ENCODE measurements around the gene KIF4A.

KIF4A gene

DNA sequence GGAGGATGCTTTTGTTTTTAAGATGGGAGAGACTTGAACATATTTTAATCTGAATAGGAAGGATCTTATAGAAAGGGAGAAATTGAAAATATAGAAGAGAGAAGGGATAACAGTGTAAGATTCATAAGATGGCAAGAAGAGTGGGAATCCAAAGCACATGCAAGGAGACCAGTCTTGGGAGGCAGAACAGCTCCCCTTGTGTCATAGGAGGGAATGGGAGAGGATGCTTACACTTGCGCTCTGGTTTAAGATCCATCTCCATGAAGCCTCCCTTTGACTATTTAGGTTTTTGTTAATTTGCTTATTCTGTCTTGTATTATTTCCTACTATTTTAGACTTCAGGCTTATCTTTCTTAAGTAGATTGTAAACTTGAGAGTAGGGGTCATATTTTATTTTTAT, 42.7 kb downstream of the KIF4A start:
- TF ChIP-seq, protein P1, sequence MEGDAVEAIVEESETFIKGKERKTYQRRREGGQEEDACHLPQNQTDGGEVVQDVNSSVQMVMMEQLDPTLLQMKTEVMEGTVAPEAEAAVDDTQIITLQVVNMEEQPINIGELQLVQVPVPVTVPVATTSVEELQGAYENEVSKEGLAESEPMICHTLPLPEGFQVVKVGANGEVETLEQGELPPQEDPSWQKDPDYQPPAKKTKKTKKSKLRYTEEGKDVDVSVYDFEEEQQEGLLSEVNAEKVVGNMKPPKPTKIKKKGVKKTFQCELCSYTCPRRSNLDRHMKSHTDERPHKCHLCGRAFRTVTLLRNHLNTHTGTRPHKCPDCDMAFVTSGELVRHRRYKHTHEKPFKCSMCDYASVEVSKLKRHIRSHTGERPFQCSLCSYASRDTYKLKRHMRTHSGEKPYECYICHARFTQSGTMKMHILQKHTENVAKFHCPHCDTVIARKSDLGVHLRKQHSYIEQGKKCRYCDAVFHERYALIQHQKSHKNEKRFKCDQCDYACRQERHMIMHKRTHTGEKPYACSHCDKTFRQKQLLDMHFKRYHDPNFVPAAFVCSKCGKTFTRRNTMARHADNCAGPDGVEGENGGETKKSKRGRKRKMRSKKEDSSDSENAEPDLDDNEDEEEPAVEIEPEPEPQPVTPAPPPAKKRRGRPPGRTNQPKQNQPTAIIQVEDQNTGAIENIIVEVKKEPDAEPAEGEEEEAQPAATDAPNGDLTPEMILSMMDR (IDR thresholded peaks at IDR 0.05; ENCODE audit: low read depth, low read length, poor library complexity, severe bottlenecking): no peak
- TF ChIP-seq EZH2phosphoT487 (IDR thresholded peaks at IDR 0.05; ENCODE audit: borderline replicate concordance, low read length): no peak
- Histone ChIP-seq H4K20me1 (ENCODE audit: control insufficient read depth, insufficient read depth, low read depth, low read length) (no peaks in the 10 kb centered on the region), H3K36me3 (ENCODE audit: control insufficient read depth, low read length) (peaks cover 50% of the 10 kb centered on the region)

DNA sequence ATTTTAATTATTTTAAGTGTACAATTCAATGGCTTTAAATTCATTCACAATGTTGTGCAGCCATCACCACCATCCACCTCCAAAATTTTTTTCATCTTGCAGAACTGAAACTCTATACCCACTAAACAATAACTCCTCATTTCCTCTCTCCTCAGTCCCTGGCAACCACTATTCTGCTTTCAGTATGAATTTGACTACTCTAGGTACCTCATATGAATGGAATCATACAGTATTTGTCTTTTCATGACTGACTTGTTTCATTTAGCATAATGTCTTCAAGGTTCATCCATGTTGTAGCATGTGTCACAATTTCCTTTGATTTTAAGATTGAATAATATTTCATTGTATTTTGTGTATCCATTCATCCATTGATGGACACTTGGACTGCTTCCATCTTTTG, 46.9 kb downstream of the KIF4A start:
- Histone ChIP-seq H3K79me2 (ENCODE audit: control insufficient read depth, low read length) (no peaks in the 10 kb centered on the region), H3K4me1 (ENCODE audit: control insufficient read depth, low read length) (no peaks in the 10 kb centered on the region), H3K4me3 (ENCODE audit: low read length) (no peak overlapping the region), H3F3A (ENCODE audit: control insufficient read depth, insufficient read depth) (no peaks in the 10 kb centered on the region), H3K9me3 (ENCODE audit: control insufficient read depth, insufficient read depth, low read length) (no peaks in the 10 kb centered on the region), H3K9me2 (replicated peaks; ENCODE audit: control insufficient read depth, low read length) (no peaks in the 10 kb centered on the region), H3K4me2 (ENCODE audit: low read length) (no peak overlapping the region), H4K20me1 (ENCODE audit: control insufficient read depth, insufficient read depth, low read depth, low read length) (no peaks in the 10 kb centered on the region), H3K36me3 (ENCODE audit: control insufficient read depth, low read length) (peaks cover 32% of the 10 kb centered on the region), H3K27ac (ENCODE audit: low read depth, low read length) (no peak overlapping the region), H3K27me3 (ENCODE audit: control insufficient read depth, low read length) (no peaks in the 10 kb centered on the region)
- TF ChIP-seq, protein P1 (IDR thresholded peaks at IDR 0.05; ENCODE audit: low read depth, low read length, poor library complexity, severe bottlenecking): no peak

More for the DNA sequence above, 42.7 kb downstream of the KIF4A start:
- Histone ChIP-seq H3F3A (ENCODE audit: control insufficient read depth, insufficient read depth) (no peaks in the 10 kb centered on the region), H3K27me3 (ENCODE audit: control insufficient read depth, low read length) (no peaks in the 10 kb centered on the region), H3K27ac (ENCODE audit: low read depth, low read length) (no peak overlapping the region), H3K9me3 (ENCODE audit: control insufficient read depth, insufficient read depth, low read length) (no peaks in the 10 kb centered on the region), H3K4me3 (ENCODE audit: low read length) (no peak overlapping the region), H3K79me2 (ENCODE audit: control insufficient read depth, low read length) (no peaks in the 10 kb centered on the region), H3K4me2 (ENCODE audit: low read length) (no peak overlapping the region), H3K4me1 (ENCODE audit: control insufficient read depth, low read length) (no peaks in the 10 kb centered on the region), H3K9me2 (replicated peaks; ENCODE audit: control insufficient read depth, low read length) (no peaks in the 10 kb centered on the region)

DNA sequence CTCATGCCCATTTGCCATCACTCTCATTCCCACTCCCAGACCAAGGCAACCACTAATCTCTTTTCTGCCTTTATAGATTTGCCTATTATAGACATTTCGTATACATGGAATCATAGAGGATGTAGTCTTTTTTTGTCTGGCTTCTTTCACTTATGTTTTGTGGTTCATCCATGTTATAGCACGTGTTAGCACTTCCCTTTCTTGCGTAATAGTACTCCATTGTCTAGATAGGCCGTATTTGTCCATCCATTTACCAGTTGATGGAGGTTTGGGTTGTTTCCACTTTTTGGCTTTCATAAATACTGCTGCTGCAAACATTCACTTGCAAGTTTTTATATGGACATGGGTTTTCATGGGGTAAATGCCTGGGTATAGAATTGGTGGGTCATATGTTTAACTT, 48.4 kb downstream of the KIF4A start:
- peaks cover 41% of the 10 kb centered on the region for H3K36me3 ChIP-seq (ENCODE audit: control insufficient read depth, low read length)
- H3K27me3 ChIP-seq (ENCODE audit: control insufficient read depth, low read length): no peaks in the 10 kb centered on the region
- no peaks in the 10 kb centered on the region for H3F3A ChIP-seq (ENCODE audit: control insufficient read depth, insufficient read depth)
- TF ChIP-seq EZH2phosphoT487 (IDR thresholded peaks at IDR 0.05; ENCODE audit: borderline replicate concordance, low read length): no peak
- TF ChIP-seq, protein P1 (IDR thresholded peaks at IDR 0.05; ENCODE audit: low read depth, low read length, poor library complexity, severe bottlenecking): no peak
- H3K4me3 ChIP-seq (ENCODE audit: low read length): no peak overlapping the region
- H4K20me1 ChIP-seq (ENCODE audit: control insufficient read depth, insufficient read depth, low read depth, low read length): no peaks in the 10 kb centered on the region
- no peaks in the 10 kb centered on the region for H3K4me1 ChIP-seq (ENCODE audit: control insufficient read depth, low read length)
- no peaks in the 10 kb centered on the region for H3K9me3 ChIP-seq (ENCODE audit: control insufficient read depth, insufficient read depth, low read length)
- H3K9me2 ChIP-seq (replicated peaks; ENCODE audit: control insufficient read depth, low read length): no peaks in the 10 kb centered on the region
- no peaks in the 10 kb centered on the region for H3K79me2 ChIP-seq (ENCODE audit: control insufficient read depth, low read length)
- no peak overlapping the region for H3K27ac ChIP-seq (ENCODE audit: low read depth, low read length)
- no peak overlapping the region for H3K4me2 ChIP-seq (ENCODE audit: low read length)

DNA sequence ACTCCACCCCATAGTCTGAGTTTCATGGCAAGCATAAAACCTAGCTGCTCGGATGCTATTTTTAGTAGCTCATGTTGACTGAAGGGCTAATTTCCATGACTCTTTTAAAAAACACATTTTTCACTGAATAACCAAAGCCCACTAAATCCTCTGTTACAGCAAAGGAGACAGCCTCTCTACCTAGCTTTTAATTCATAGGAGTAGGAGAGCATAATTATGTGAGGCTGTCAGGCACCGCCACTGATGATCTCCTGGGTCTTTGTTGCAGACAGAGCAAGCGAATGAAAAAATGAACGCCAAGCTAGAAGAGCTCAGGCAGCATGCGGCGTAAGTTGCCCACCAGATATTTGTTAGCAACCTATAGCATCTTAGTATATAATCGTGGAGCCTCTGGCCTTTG, 53.5 kb downstream of the KIF4A start:
- Histone ChIP-seq H3K9me3 (ENCODE audit: control insufficient read depth, insufficient read depth, low read length) (no peaks in the 10 kb centered on the region), H3F3A (ENCODE audit: control insufficient read depth, insufficient read depth) (no peaks in the 10 kb centered on the region), H3K79me2 (ENCODE audit: control insufficient read depth, low read length) (no peaks in the 10 kb centered on the region), H4K20me1 (ENCODE audit: control insufficient read depth, insufficient read depth, low read depth, low read length) (no peaks in the 10 kb centered on the region), H3K4me1 (ENCODE audit: control insufficient read depth, low read length) (no peaks in the 10 kb centered on the region), H3K27ac (ENCODE audit: low read depth, low read length) (no peak overlapping the region), H3K4me3 (ENCODE audit: low read length) (no peak overlapping the region), H3K27me3 (ENCODE audit: control insufficient read depth, low read length) (no peaks in the 10 kb centered on the region), H3K9me2 (replicated peaks; ENCODE audit: control insufficient read depth, low read length) (no peaks in the 10 kb centered on the region), H3K4me2 (ENCODE audit: low read length) (no peak overlapping the region), H3K36me3 (ENCODE audit: control insufficient read depth, low read length) (peaks cover 62% of the 10 kb centered on the region)
- no peak for TF ChIP-seq EZH2phosphoT487 (IDR thresholded peaks at IDR 0.05; ENCODE audit: borderline replicate concordance, low read length)
- TF ChIP-seq, protein P1 (IDR thresholded peaks at IDR 0.05; ENCODE audit: low read depth, low read length, poor library complexity, severe bottlenecking): no peak

Measured in DOHH2 (cell line).